Gastroesophageal sphincter (tissue), 3 donors: Measurements from ENCODE around the gene CACNA1C.

Source experiments
- EP300 ChIP-seq: sonication (generic); formaldehyde crosslinking; IDR thresholded peaks from one replicate; pipeline ENCODE4 v1.6.1; 2017; ENCODE audit warnings: antibody characterized with exemption, mild to moderate bottlenecking
- POLR2A ChIP-seq, 2 donors: fragments of 450-650 bp; IDR thresholded peaks; one replicate each; pipeline ENCODE4 v1.6.1; 2017; ENCODE audit warnings: antibody characterized with exemption in 2 of 2, mild to moderate bottlenecking in 2 of 2, moderate library complexity in 1 of 2
- TF ChIP-seq, protein P1 (sequence below), 4 experiments: fragments of 200-600 bp in 2 of 4; fragments of 450-650 bp in 2 of 4; sonication (generic) in 1 of 4; IDR thresholded peaks; one replicate each; pipeline ENCODE4 v1.5.1; 2017 to 2019; ENCODE audit warnings: antibody characterized with exemption in 4 of 4, mild to moderate bottlenecking in 2 of 4, moderate library complexity in 2 of 4

DNA sequence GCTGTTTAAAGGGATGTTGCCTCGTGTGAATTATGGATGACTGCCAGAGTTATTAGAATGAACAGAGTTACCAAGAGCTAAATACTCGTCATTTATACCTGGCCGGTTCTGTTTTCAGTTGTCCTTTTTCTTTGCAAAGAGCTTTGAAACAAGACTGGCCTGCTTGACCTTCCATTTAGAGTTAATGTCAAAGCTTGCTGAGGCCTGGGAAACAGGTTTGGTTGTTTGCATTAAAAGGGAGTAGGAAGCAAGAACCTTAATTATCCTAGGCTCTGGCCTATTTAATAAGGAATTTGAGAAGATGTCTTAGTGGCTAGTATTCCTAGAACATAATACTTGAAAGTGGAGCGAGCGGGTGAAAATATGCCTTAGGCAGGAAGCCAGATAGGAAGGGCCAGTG is 233.3 kb downstream of the CACNA1C start:
- TF ChIP-seq, protein P1, sequence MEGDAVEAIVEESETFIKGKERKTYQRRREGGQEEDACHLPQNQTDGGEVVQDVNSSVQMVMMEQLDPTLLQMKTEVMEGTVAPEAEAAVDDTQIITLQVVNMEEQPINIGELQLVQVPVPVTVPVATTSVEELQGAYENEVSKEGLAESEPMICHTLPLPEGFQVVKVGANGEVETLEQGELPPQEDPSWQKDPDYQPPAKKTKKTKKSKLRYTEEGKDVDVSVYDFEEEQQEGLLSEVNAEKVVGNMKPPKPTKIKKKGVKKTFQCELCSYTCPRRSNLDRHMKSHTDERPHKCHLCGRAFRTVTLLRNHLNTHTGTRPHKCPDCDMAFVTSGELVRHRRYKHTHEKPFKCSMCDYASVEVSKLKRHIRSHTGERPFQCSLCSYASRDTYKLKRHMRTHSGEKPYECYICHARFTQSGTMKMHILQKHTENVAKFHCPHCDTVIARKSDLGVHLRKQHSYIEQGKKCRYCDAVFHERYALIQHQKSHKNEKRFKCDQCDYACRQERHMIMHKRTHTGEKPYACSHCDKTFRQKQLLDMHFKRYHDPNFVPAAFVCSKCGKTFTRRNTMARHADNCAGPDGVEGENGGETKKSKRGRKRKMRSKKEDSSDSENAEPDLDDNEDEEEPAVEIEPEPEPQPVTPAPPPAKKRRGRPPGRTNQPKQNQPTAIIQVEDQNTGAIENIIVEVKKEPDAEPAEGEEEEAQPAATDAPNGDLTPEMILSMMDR (IDR thresholded peaks at IDR 0.05), result no peak
- no peak for TF ChIP-seq POLR2A (IDR thresholded peaks at IDR 0.05)
- no peak for TF ChIP-seq EP300
